ENCODE measurements around the gene GNL1.

GNL1 gene

GRCh38 chr6:30583921-30584320, 27.6 kb upstream of the GNL1 start:
- no peak for DNase-seq (ENCODE audit: low read depth)
- TF ChIP-seq CTCF (IDR thresholded peaks at IDR 0.05; ENCODE audit: insufficient read depth, low read depth, low read length, missing control alignments) = no peak
- H3K4me3 ChIP-seq (ENCODE audit: low read depth, low read length) = no peak overlapping the region

GRCh38 chr6:30578051-30578450, 21.8 kb upstream of the GNL1 start:
- no peak for DNase-seq (ENCODE audit: low read depth)
- no peak overlapping the region for H3K4me3 ChIP-seq (ENCODE audit: low read depth, low read length)
- TF ChIP-seq CTCF (IDR thresholded peaks at IDR 0.05; ENCODE audit: insufficient read depth, low read depth, low read length, missing control alignments) = no peak

GRCh38 chr6:30573113-30573512, 16.8 kb upstream of the GNL1 start:
- TF ChIP-seq CTCF (IDR thresholded peaks at IDR 0.05; ENCODE audit: insufficient read depth, low read depth, low read length, missing control alignments) = no peak
- H3K4me3 ChIP-seq (ENCODE audit: low read depth, low read length) = no peak overlapping the region
- DNase-seq (ENCODE audit: low read depth) = no peak

GRCh38 chr6:30572148-30572547, 15.9 kb upstream of the GNL1 start:
- TF ChIP-seq CTCF (IDR thresholded peaks at IDR 0.05; ENCODE audit: insufficient read depth, low read depth, low read length, missing control alignments) = no peak
- H3K4me3 ChIP-seq (ENCODE audit: low read depth, low read length) = peak overlapping the region; percentile 95
- no peak for DNase-seq (ENCODE audit: low read depth)

GRCh38 chr6:30571762-30572082, 15.4 kb upstream of the GNL1 start:
- TF ChIP-seq CTCF (IDR thresholded peaks at IDR 0.05; ENCODE audit: insufficient read depth, low read depth, low read length, missing control alignments) = no peak

GRCh38 chr6:30571075-30571761, 14.9 kb upstream of the GNL1 start, which contains the start of gene ABCF1:
Gene ABCF1, plus strand, starts transcription at chr6:30571442. Its CDS starts 46 bp downstream, at chr6:30571488.
- no peak for TF ChIP-seq CTCF (IDR thresholded peaks at IDR 0.05; ENCODE audit: insufficient read depth, low read depth, low read length, missing control alignments)
- peak; percentile 99 for DNase-seq (ENCODE audit: low read depth)
- peak within 1 kb of the TSS; percentile 95 for H3K4me3 ChIP-seq (ENCODE audit: low read depth, low read length)

More at GRCh38 chr6:30571762-30572082, 15.4 kb upstream of the GNL1 start:
- H3K4me3 ChIP-seq (ENCODE audit: low read depth, low read length) = peak overlapping the region; percentile 95
- no peak for DNase-seq (ENCODE audit: low read depth)

- DNase-seq (ENCODE audit: low read depth) = no peak
- TF ChIP-seq CTCF (IDR thresholded peaks at IDR 0.05; ENCODE audit: insufficient read depth, low read depth, low read length, missing control alignments) = no peak
- H3K4me3 ChIP-seq (ENCODE audit: low read depth, low read length) = peak overlapping the region; percentile 95
Measured at GRCh38 chr6:30570740-30571074, 14.4 kb upstream of the GNL1 start.

All from GM12865 (cell line).